GM18508 (cell line): ENCODE results near the gene GCGR.

ENCODE experiments used
- ATAC-seq: cut with Tn5 transposase; IDR thresholded peaks from one replicate; pipeline ENCODE4 v1.9.1; 2021; ENCODE audit warnings: moderate number of reproducible peaks; ENCODE audit not compliant: insufficient read depth, unreplicated experiment

Gene GCGR

GRCh38 chr17:81803728-81804558 lies at the start of gene GCGR:
TSS of gene GCGR (plus strand) at chr17:81804150. CDS start at chr17:81809019, 4,869 bp downstream.
- no peak for ATAC-seq

- no peak for ATAC-seq
These were observed 11.0 kb upstream of the GCGR start for GRCh38 chr17:81792675-81793615.

- no peak for ATAC-seq
These were observed 9.9 kb upstream of the GCGR start for GRCh38 chr17:81794074-81794476.

GRCh38 chr17:81794509-81794908 lies 9.4 kb upstream of the GCGR start:
- no peak for ATAC-seq

GRCh38 chr17:81801327-81801726 lies 2.6 kb upstream of the GCGR start:
- no peak for ATAC-seq

- ATAC-seq, result no peak
These were observed 1.7 kb upstream of the GCGR start for GRCh38 chr17:81802048-81802758.

- no peak for ATAC-seq
These were observed 900 bp upstream of the GCGR start for GRCh38 chr17:81802856-81803643.

- ATAC-seq, result no peak
These were observed 829 bp downstream of the GCGR start for GRCh38 chr17:81804559-81805399.

- no peak for ATAC-seq
These were observed 1.9 kb downstream of the GCGR start for GRCh38 chr17:81805707-81806460.

GRCh38 chr17:81806461-81807209 lies 2.7 kb downstream of the GCGR start:
- no peak for ATAC-seq

- no peak for ATAC-seq
These were observed 3.3 kb downstream of the GCGR start for GRCh38 chr17:81807210-81807719.

- ATAC-seq, result no peak
These were observed 3.9 kb downstream of the GCGR start for GRCh38 chr17:81807839-81808238.

- ATAC-seq, result no peak
These were observed 5.0 kb downstream of the GCGR start for GRCh38 chr17:81808778-81809555.

GRCh38 chr17:81809556-81809998 lies 5.6 kb downstream of the GCGR start:
- ATAC-seq, result no peak

GRCh38 chr17:81810476-81810875 lies 6.5 kb downstream of the GCGR start:
- ATAC-seq, result no peak

GRCh38 chr17:81810892-81811704 lies 7.1 kb downstream of the GCGR start:
- ATAC-seq, result no peak
